Activated CD8-positive, alpha-beta T cell treated with anti-CD3 and anti-CD28 coated beads, Interleukin-2, amount 10 ng/mL, durations not matched to agents 7 days and 5 days (primary cell): ENCODE results near the gene WDR48. TPM values are rescaled to one million over a fixed set of nuclear protein-coding genes. Genes with fewer than 3 reads are reported as not detected.
A peak's percentile ranks its signal among the peaks of the same experiment; 100 is the strongest.

ENCODE experiments used
- ATAC-seq: fragments of 150-1000 bp; cut with Tn5 transposase; one replicate; pipeline ENCODE4 v1.10.0; 2021; ENCODE audit warnings: moderate library complexity
- CTCF ChIA-PET: fragments of 350-600 bp; sonication (Branson Sonifier 250); formaldehyde crosslinking; loops from one replicate; lab custom pipeline; 2021; ENCODE audit warnings: antibody characterized with exemption; lab: Charles Lee
- POLR2A ChIA-PET: fragments of 350-600 bp; sonication (Branson Sonifier 250); formaldehyde crosslinking; loops from one replicate; lab custom pipeline; 2021; ENCODE audit warnings: antibody characterized with exemption; lab: Charles Lee
- DNase-seq: peaks from one replicate; pipeline ENCODE4 v3.0.0-alpha.2; 2020
- H3K27ac Mint-ChIP-seq: one replicate; pipeline ENCODE4 v1.8.0; 2021; ENCODE audit warnings: mild to moderate bottlenecking, mixed read lengths
- H3K27me3 Mint-ChIP-seq: one replicate; pipeline ENCODE4 v1.8.0; 2021; ENCODE audit warnings: low read depth, mixed read lengths
- H3K36me3 Mint-ChIP-seq: one replicate; pipeline ENCODE4 v1.8.0; 2021; ENCODE audit warnings: low read depth, mixed read lengths
- H3K4me1 Mint-ChIP-seq: one replicate; pipeline ENCODE4 v1.8.0; 2021; ENCODE audit warnings: low read depth, mixed read lengths
- H3K4me3 Mint-ChIP-seq: one replicate; pipeline ENCODE4 v1.8.0; 2021; ENCODE audit warnings: mild to moderate bottlenecking, mixed read lengths
- H3K9me3 Mint-ChIP-seq: one replicate; pipeline ENCODE4 v1.8.0; 2022; ENCODE audit warnings: mixed read lengths; ENCODE audit not compliant: insufficient read depth
- total RNA-seq, 2 experiments: library from RNA; stranded (reverse); gene quantifications; one replicate each; pipeline ENCODE4 v1.2.3, GENCODE V29; 2021

Gene WDR48
- total RNA-seq, 2 experiments from 2014 or later: 19.7 to 22.5 TPM

- Mint-ChIP-seq H3K36me3 (peaks cover 6% of the 10 kb centered on the region), H3K9me3 (peaks cover 2% of the 10 kb centered on the region), H3K27ac (no peak overlapping the region), H3K4me1 (peaks cover 5% of the 10 kb centered on the region), H3K27me3 (no peaks in the 10 kb centered on the region), H3K4me3 (no peak overlapping the region)
- ATAC-seq: peak; percentile 83
- CTCF ChIA-PET: interaction anchor here (0.9 to 1.5 kb wide), 4 partner anchors 17 to 343 kb away, joined by 3 to 6 read pairs (median 4); no protein-coding TSS in a partner anchor
- peak; percentile 33 for DNase-seq
- POLR2A ChIA-PET: no interaction called here
These were observed 13.4 kb downstream of the WDR48 start for GRCh38 chr3:39065197-39065596.

- ATAC-seq: no peak
- peaks cover 3% of the 10 kb centered on the region for H3K4me1 Mint-ChIP-seq
- no peak for DNase-seq
- H3K27ac Mint-ChIP-seq: no peak overlapping the region
- H3K9me3 Mint-ChIP-seq: no peaks in the 10 kb centered on the region
- H3K4me3 Mint-ChIP-seq: no peak overlapping the region
- CTCF ChIA-PET: interaction anchor here (1.2 to 2.1 kb wide), 2 partner anchors 20 to 221 kb away, joined by 4 to 5 read pairs; no protein-coding TSS in a partner anchor
- H3K27me3 Mint-ChIP-seq: no peaks in the 10 kb centered on the region
- H3K36me3 Mint-ChIP-seq: peaks cover 12% of the 10 kb centered on the region
- POLR2A ChIA-PET: no interaction called here
These were observed 15.5 kb downstream of the WDR48 start for GRCh38 chr3:39067286-39067685.

DNA sequence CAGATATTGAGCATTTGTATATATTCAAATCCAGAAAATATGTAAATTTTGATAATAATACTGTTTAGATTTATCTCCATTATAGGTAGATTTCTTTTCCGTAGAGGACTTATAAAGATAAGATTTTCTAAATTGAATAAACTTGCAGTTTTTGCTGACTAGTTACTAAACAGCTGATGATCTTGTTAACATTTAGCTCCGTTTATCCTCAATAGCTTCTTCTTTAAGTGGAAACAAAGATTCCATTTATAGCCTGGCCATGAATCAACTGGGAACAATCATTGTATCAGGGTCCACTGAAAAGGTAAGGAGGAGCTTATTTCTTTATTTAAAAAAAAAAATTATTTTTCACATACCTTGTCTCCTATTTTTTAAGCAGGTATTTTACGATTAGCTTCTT, 16.7 kb downstream of the WDR48 start:
- H3K4me3 Mint-ChIP-seq: no peak overlapping the region
- H3K4me1 Mint-ChIP-seq: peaks cover 3% of the 10 kb centered on the region
- POLR2A ChIA-PET: interaction anchor here (0.7 kb wide), 1 partner anchor 57 kb away, joined by 3 read pairs; no protein-coding TSS in a partner anchor
- H3K9me3 Mint-ChIP-seq: no peaks in the 10 kb centered on the region
- ATAC-seq (no peak), DNase-seq (no peak)
- CTCF ChIA-PET: interaction anchor here (1.1 to 2.1 kb wide), 3 partner anchors 13 to 220 kb away, joined by 3 to 5 read pairs (median 4); no protein-coding TSS in a partner anchor
- no peaks in the 10 kb centered on the region for H3K27me3 Mint-ChIP-seq
- no peak overlapping the region for H3K27ac Mint-ChIP-seq
- peaks cover 15% of the 10 kb centered on the region for H3K36me3 Mint-ChIP-seq

DNA sequence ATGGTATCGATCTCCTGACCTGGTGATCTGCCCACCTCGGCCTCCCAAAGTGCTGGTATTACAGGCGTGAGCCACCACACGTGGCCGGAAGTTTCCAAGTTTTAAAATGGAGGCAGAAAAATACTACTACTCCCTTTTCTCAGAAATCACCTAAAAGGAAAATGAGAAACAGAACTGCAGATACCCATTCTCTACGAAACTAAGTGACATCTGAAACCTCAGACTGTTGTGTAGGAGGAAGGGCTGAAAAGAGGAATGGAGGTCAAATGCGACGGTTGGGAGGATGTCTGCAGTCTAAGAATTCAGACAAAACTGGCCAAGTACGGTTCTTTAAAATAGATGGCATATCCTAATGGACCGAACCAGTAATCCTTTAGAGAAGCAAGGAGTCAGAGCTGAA, 24.1 kb downstream of the WDR48 start:
- Mint-ChIP-seq H3K27ac (no peak overlapping the region), H3K27me3 (no peaks in the 10 kb centered on the region), H3K9me3 (no peaks in the 10 kb centered on the region), H3K4me1 (peaks cover 4% of the 10 kb centered on the region), H3K4me3 (no peak overlapping the region), H3K36me3 (peaks cover 24% of the 10 kb centered on the region)
- ChIA-PET POLR2A (no interaction called here), CTCF (interaction anchor here (2.5 kb wide), 1 partner anchor 216 kb away, joined by 8 read pairs; no protein-coding TSS in a partner anchor)
- ATAC-seq (no peak), DNase-seq (no peak)

DNA sequence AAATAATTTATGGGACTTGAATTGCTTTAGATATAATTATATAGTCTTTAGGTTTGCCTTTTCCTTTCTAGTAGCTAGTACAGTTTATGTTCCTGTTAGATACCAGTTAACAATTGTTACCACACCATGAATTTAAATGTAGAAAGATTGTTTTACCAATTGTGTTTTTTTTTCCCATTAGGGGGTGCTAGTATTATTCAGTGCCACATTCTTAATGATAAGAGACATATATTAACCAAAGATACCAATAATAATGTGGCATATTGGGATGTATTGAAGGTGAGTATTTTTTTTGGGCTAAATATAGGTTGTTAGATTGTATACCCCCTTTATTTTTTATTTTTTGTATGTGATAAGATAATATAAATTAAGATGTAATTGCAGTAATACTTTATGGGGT, 27.7 kb downstream of the WDR48 start:
- no peak overlapping the region for H3K27ac Mint-ChIP-seq
- ChIA-PET POLR2A (no interaction called here), CTCF (no interaction called here)
- no peak for ATAC-seq
- peaks cover 23% of the 10 kb centered on the region for H3K36me3 Mint-ChIP-seq
- no peaks in the 10 kb centered on the region for H3K27me3 Mint-ChIP-seq
- H3K4me3 Mint-ChIP-seq: no peak overlapping the region
- peaks cover 4% of the 10 kb centered on the region for H3K4me1 Mint-ChIP-seq
- DNase-seq: no peak
- no peaks in the 10 kb centered on the region for H3K9me3 Mint-ChIP-seq

GRCh38 chr3:39080026-39080425, 28.2 kb downstream of the WDR48 start:
- H3K9me3 Mint-ChIP-seq: no peaks in the 10 kb centered on the region
- peaks cover 21% of the 10 kb centered on the region for H3K36me3 Mint-ChIP-seq
- no peak overlapping the region for H3K27ac Mint-ChIP-seq

GRCh38 chr3:39082666-39083313, 31.0 kb downstream of the WDR48 start:
- CTCF ChIA-PET: interaction anchor here (0.7 to 1.0 kb wide), 2 partner anchors 205 to 318 kb away, joined by 3 to 5 read pairs; no protein-coding TSS in a partner anchor
- POLR2A ChIA-PET: no interaction called here
- no peak overlapping the region for H3K4me3 Mint-ChIP-seq
- no peaks in the 10 kb centered on the region for H3K27me3 Mint-ChIP-seq
- no peak for ATAC-seq
- H3K9me3 Mint-ChIP-seq: no peaks in the 10 kb centered on the region
- H3K36me3 Mint-ChIP-seq: peaks cover 8% of the 10 kb centered on the region
- H3K27ac Mint-ChIP-seq: no peak overlapping the region
- no peak for DNase-seq
- H3K4me1 Mint-ChIP-seq: peaks cover 4% of the 10 kb centered on the region

More at GRCh38 chr3:39080026-39080425, 28.2 kb downstream of the WDR48 start:
- ATAC-seq (no peak), DNase-seq (no peak)
- ChIA-PET POLR2A (no interaction called here), CTCF (interaction anchor here (1.1 to 1.4 kb wide), 3 partner anchors 9 to 212 kb away, joined by 3 to 6 read pairs (median 4); no protein-coding TSS in a partner anchor)
- no peak overlapping the region for H3K4me3 Mint-ChIP-seq
- no peaks in the 10 kb centered on the region for H3K27me3 Mint-ChIP-seq
- H3K4me1 Mint-ChIP-seq: peaks cover 4% of the 10 kb centered on the region

DNA sequence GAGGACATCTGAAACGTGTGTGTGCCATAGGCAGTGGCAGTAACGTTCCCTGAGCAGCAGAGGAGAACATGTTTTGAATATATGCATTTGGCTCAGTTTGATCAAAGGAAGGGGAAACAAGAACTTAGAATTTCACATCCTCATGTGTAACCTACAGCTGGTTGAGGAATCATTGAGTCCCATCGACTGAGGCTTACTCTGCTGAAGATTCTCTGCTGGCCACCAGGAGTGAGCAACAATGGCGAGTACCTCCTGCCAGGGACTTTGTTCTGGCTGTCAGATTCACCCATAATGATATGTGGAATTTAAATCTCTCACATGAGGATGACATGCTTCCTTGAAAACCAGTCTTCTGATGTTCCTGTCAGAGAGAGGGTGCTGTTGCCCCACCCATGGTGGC, 34.3 kb downstream of the WDR48 start:
- DNase-seq: no peak
- Mint-ChIP-seq H3K9me3 (no peaks in the 10 kb centered on the region), H3K36me3 (peaks cover 11% of the 10 kb centered on the region), H3K4me1 (peaks cover 5% of the 10 kb centered on the region), H3K27ac (no peak overlapping the region), H3K4me3 (no peak overlapping the region), H3K27me3 (no peaks in the 10 kb centered on the region)
- POLR2A ChIA-PET: no interaction called here
- CTCF ChIA-PET: interaction anchor here (6.1 kb wide), 1 partner anchor 202 kb away, joined by 31 read pairs; no protein-coding TSS in a partner anchor
- no peak for ATAC-seq

GRCh38 chr3:39088456-39088855, 36.6 kb downstream of the WDR48 start:
- H3K27ac Mint-ChIP-seq: no peak overlapping the region
- H3K36me3 Mint-ChIP-seq: peaks cover 17% of the 10 kb centered on the region
- POLR2A ChIA-PET: interaction anchor here (0.6 kb wide), 1 partner anchor 48 kb away, joined by 3 read pairs; no protein-coding TSS in a partner anchor

DNA sequence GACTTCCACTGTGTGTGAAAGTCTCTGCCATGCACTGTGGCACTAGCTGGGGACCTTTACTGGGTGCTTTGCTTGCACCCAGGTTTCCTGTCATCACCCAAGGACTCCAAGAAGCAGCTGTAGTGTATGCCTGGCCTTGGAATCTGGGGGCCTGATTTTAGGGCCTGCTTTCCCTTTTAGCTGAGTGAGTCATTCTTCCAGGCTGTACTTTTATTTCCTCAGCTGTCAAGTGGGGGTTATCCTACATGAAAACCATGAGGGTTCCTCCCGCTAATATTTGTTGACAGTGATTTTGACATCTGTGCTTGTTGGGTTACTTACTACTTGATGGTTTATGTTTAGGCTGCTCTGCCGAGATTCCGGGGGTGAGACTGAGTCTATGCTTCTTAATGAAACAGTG, 37.1 kb downstream of the WDR48 start:
- POLR2A ChIA-PET: interaction anchor here (0.6 kb wide), 1 partner anchor 47 kb away, joined by 3 read pairs; no protein-coding TSS in a partner anchor

More at GRCh38 chr3:39088456-39088855, 36.6 kb downstream of the WDR48 start:
- Mint-ChIP-seq H3K4me3 (no peak overlapping the region), H3K9me3 (no peaks in the 10 kb centered on the region), H3K4me1 (peaks cover 6% of the 10 kb centered on the region), H3K27me3 (no peaks in the 10 kb centered on the region)
- DNase-seq (no peak), ATAC-seq (peak; percentile 27)
- CTCF ChIA-PET: interaction anchor here (1.0 to 6.1 kb wide), 5 partner anchors 8 to 200 kb away, joined by 3 to 31 read pairs (median 4); no protein-coding TSS in a partner anchor

GRCh38 chr3:39090922-39091321, 39.1 kb downstream of the WDR48 start:
- POLR2A ChIA-PET: no interaction called here
- peak; percentile 25 for DNase-seq
- H3K27ac Mint-ChIP-seq: no peak overlapping the region
- H3K36me3 Mint-ChIP-seq: peaks cover 31% of the 10 kb centered on the region
- H3K27me3 Mint-ChIP-seq: no peaks in the 10 kb centered on the region
- H3K4me1 Mint-ChIP-seq: peaks cover 6% of the 10 kb centered on the region
- H3K9me3 Mint-ChIP-seq: no peaks in the 10 kb centered on the region
- peak; percentile 52 for ATAC-seq
- H3K4me3 Mint-ChIP-seq: no peak overlapping the region
- CTCF ChIA-PET: no interaction called here

More for the DNA sequence above, 37.1 kb downstream of the WDR48 start:
- H3K4me3 Mint-ChIP-seq: no peak overlapping the region
- CTCF ChIA-PET: interaction anchor here (1.0 to 6.1 kb wide), 3 partner anchors 8 to 199 kb away, joined by 4 to 31 read pairs (median 4); no protein-coding TSS in a partner anchor
- H3K36me3 Mint-ChIP-seq: peaks cover 19% of the 10 kb centered on the region
- no peak for DNase-seq
- H3K27me3 Mint-ChIP-seq: no peaks in the 10 kb centered on the region
- no peak overlapping the region for H3K27ac Mint-ChIP-seq
- no peaks in the 10 kb centered on the region for H3K9me3 Mint-ChIP-seq
- no peak for ATAC-seq
- peaks cover 6% of the 10 kb centered on the region for H3K4me1 Mint-ChIP-seq
